Astrocyte (in vitro differentiated cells and primary cell): ENCODE data around the gene ZMAT2.

Experiments
- CTCF ChIP-seq: IDR thresholded peaks from 2 replicates; pipeline ENCODE4 v1.5.1; 2011; ENCODE audit warnings: low read depth, mild to moderate bottlenecking, inconsistent platforms, low read length, moderate library complexity; ENCODE audit not compliant: insufficient read depth
- EZH2 ChIP-seq: IDR thresholded peaks from 2 replicates; pipeline ENCODE4 v1.6.1; 2012; ENCODE audit warnings: mild to moderate bottlenecking, low read length, inconsistent platforms; ENCODE audit not compliant: insufficient read depth

DNA sequence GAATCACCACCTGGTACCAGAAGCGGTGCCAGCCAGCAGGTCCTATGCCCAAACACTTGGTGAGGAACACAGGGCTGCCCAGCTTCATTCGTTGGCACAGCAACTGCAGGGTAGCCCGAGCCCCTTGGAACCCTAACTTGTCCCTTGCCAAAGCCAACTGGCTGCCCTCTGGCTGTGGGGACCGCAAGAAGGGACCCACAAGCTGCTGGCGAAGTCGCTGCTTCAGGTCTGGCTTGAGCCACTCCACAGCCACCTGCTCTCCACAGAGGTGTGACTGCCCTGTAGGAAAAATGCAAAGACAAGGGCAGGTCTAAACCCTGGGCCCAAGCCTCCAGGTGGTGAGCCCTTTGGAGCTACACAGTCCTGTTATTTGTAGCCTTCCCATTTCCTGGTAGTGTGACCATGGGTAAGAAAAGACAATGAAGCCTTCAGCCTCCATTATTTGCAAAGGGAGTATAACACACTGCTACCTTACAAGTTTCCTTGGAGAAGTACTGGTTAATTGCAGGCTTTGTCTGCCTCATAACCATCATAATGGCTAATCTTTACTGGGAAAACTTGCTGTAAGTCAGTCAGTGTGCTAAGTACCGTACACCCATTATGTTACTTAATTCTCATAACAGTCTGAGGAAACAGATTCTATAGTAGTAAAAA, 28.6 kb upstream of the ZMAT2 start:
- TF ChIP-seq CTCF (no peak), EZH2 (no peak)
